Measurements from ENCODE around the gene ZFHX2.

ZFHX2 gene

GRCh38 chr14:23571701-23572523 lies 20.3 kb upstream of the ZFHX2 start:
- H3K4me3 ChIP-seq (ENCODE audit: low read length), result no peak overlapping the region
- H3K4me2 ChIP-seq (ENCODE audit: low read length), result no peak overlapping the region
- peaks cover 46% of the 10 kb centered on the region for H3K27me3 ChIP-seq (ENCODE audit: control insufficient read depth, insufficient read depth, low read length)
- H3K4me1 ChIP-seq (ENCODE audit: control insufficient read depth, insufficient read depth, low read length), result peaks cover 8% of the 10 kb centered on the region
- no peaks in the 10 kb centered on the region for H3K9me3 ChIP-seq (replicated peaks; ENCODE audit: low read length)
- no peak overlapping the region for H3K9ac ChIP-seq (ENCODE audit: low read depth, low read length)
- H3K36me3 ChIP-seq (ENCODE audit: insufficient read depth, low read length), result no peaks in the 10 kb centered on the region

- Histone ChIP-seq H3K9me3 (replicated peaks; ENCODE audit: low read length) (no peaks in the 10 kb centered on the region), H3K9ac (ENCODE audit: low read depth, low read length) (no peak overlapping the region), H3K4me1 (ENCODE audit: control insufficient read depth, insufficient read depth, low read length) (peaks cover 13% of the 10 kb centered on the region), H3K36me3 (ENCODE audit: insufficient read depth, low read length) (no peaks in the 10 kb centered on the region), H3K4me2 (ENCODE audit: low read length) (no peak overlapping the region), H3K27me3 (ENCODE audit: control insufficient read depth, insufficient read depth, low read length) (peaks cover 36% of the 10 kb centered on the region), H3K4me3 (ENCODE audit: low read length) (no peak overlapping the region)
These were observed 19.4 kb upstream of the ZFHX2 start for GRCh38 chr14:23570806-23571483.

- H3K9ac ChIP-seq (ENCODE audit: low read depth, low read length), result no peak overlapping the region
- no peak overlapping the region for H3K4me2 ChIP-seq (ENCODE audit: low read length)
- H3K4me1 ChIP-seq (ENCODE audit: control insufficient read depth, insufficient read depth, low read length), result peaks cover 13% of the 10 kb centered on the region
- peaks cover 23% of the 10 kb centered on the region for H3K27me3 ChIP-seq (ENCODE audit: control insufficient read depth, insufficient read depth, low read length)
- H3K4me3 ChIP-seq (ENCODE audit: low read length), result no peak overlapping the region
- H3K36me3 ChIP-seq (ENCODE audit: insufficient read depth, low read length), result no peaks in the 10 kb centered on the region
- H3K9me3 ChIP-seq (replicated peaks; ENCODE audit: low read length), result no peaks in the 10 kb centered on the region
These were observed 18.0 kb upstream of the ZFHX2 start for GRCh38 chr14:23569443-23570151.

GRCh38 chr14:23568600-23569331 lies 17.2 kb upstream of the ZFHX2 start:
- no peak overlapping the region for H3K9ac ChIP-seq (ENCODE audit: low read depth, low read length)
- no peak overlapping the region for H3K4me2 ChIP-seq (ENCODE audit: low read length)
- H3K36me3 ChIP-seq (ENCODE audit: insufficient read depth, low read length), result no peaks in the 10 kb centered on the region
- no peaks in the 10 kb centered on the region for H3K9me3 ChIP-seq (replicated peaks; ENCODE audit: low read length)
- peaks cover 20% of the 10 kb centered on the region for H3K27me3 ChIP-seq (ENCODE audit: control insufficient read depth, insufficient read depth, low read length)
- peaks cover 13% of the 10 kb centered on the region for H3K4me1 ChIP-seq (ENCODE audit: control insufficient read depth, insufficient read depth, low read length)
- no peak overlapping the region for H3K4me3 ChIP-seq (ENCODE audit: low read length)

- H3K36me3 ChIP-seq (ENCODE audit: insufficient read depth, low read length), result no peaks in the 10 kb centered on the region
- H3K4me2 ChIP-seq (ENCODE audit: low read length), result peak overlapping the region; percentile 96
- peak overlapping the region; percentile 76 for H3K4me3 ChIP-seq (ENCODE audit: low read length)
- H3K9me3 ChIP-seq (replicated peaks; ENCODE audit: low read length), result no peaks in the 10 kb centered on the region
- H3K9ac ChIP-seq (ENCODE audit: low read depth, low read length), result peak overlapping the region; percentile 78
- H3K27me3 ChIP-seq (ENCODE audit: control insufficient read depth, insufficient read depth, low read length), result peaks cover 14% of the 10 kb centered on the region
- peaks cover 13% of the 10 kb centered on the region for H3K4me1 ChIP-seq (ENCODE audit: control insufficient read depth, insufficient read depth, low read length)
These were observed 16.5 kb upstream of the ZFHX2 start for GRCh38 chr14:23568021-23568599.

- peak within 1 kb of the TSS; percentile 76 for H3K4me3 ChIP-seq (ENCODE audit: low read length)
- H3K9me3 ChIP-seq (replicated peaks; ENCODE audit: low read length), result no peaks in the 10 kb centered on the region
- peaks cover 7% of the 10 kb centered on the region for H3K27me3 ChIP-seq (ENCODE audit: control insufficient read depth, insufficient read depth, low read length)
- no peaks in the 10 kb centered on the region for H3K36me3 ChIP-seq (ENCODE audit: insufficient read depth, low read length)
- H3K4me1 ChIP-seq (ENCODE audit: control insufficient read depth, insufficient read depth, low read length), result peaks cover 13% of the 10 kb centered on the region
- peak within 1 kb of the TSS; percentile 96 for H3K4me2 ChIP-seq (ENCODE audit: low read length)
- H3K9ac ChIP-seq (ENCODE audit: low read depth, low read length), result peak within 1 kb of the TSS; percentile 78
These were observed 15.8 kb upstream of the ZFHX2 start, which contains the start of gene AP1G2 for GRCh38 chr14:23567186-23568020. TSS of gene AP1G2 (minus strand) at chr14:23567791. CDS start at chr14:23567314, 477 bp downstream.

- H3K4me1 ChIP-seq (ENCODE audit: control insufficient read depth, insufficient read depth, low read length), result peaks cover 13% of the 10 kb centered on the region
- peak overlapping the region; percentile 76 for H3K4me3 ChIP-seq (ENCODE audit: low read length)
- H3K4me2 ChIP-seq (ENCODE audit: low read length), result peak overlapping the region; percentile 96
- H3K9ac ChIP-seq (ENCODE audit: low read depth, low read length), result peak overlapping the region; percentile 78
- peaks cover 3% of the 10 kb centered on the region for H3K27me3 ChIP-seq (ENCODE audit: control insufficient read depth, insufficient read depth, low read length)
- H3K36me3 ChIP-seq (ENCODE audit: insufficient read depth, low read length), result no peaks in the 10 kb centered on the region
- H3K9me3 ChIP-seq (replicated peaks; ENCODE audit: low read length), result no peaks in the 10 kb centered on the region
These were observed 15.2 kb upstream of the ZFHX2 start for GRCh38 chr14:23566778-23567185.

GRCh38 chr14:23566112-23566777 lies 14.7 kb upstream of the ZFHX2 start:
- H3K4me2 ChIP-seq (ENCODE audit: low read length), result peak overlapping the region; percentile 96
- no peak overlapping the region for H3K9ac ChIP-seq (ENCODE audit: low read depth, low read length)
- no peaks in the 10 kb centered on the region for H3K9me3 ChIP-seq (replicated peaks; ENCODE audit: low read length)
- no peaks in the 10 kb centered on the region for H3K27me3 ChIP-seq (ENCODE audit: control insufficient read depth, insufficient read depth, low read length)
- H3K4me3 ChIP-seq (ENCODE audit: low read length), result peak overlapping the region; percentile 76
- H3K36me3 ChIP-seq (ENCODE audit: insufficient read depth, low read length), result no peaks in the 10 kb centered on the region
- peaks cover 13% of the 10 kb centered on the region for H3K4me1 ChIP-seq (ENCODE audit: control insufficient read depth, insufficient read depth, low read length)

GRCh38 chr14:23565626-23566025 lies 14.1 kb upstream of the ZFHX2 start:
- H3K4me1 ChIP-seq (ENCODE audit: control insufficient read depth, insufficient read depth, low read length), result peaks cover 13% of the 10 kb centered on the region
- no peaks in the 10 kb centered on the region for H3K27me3 ChIP-seq (ENCODE audit: control insufficient read depth, insufficient read depth, low read length)
- no peaks in the 10 kb centered on the region for H3K36me3 ChIP-seq (ENCODE audit: insufficient read depth, low read length)
- no peaks in the 10 kb centered on the region for H3K9me3 ChIP-seq (replicated peaks; ENCODE audit: low read length)
- H3K9ac ChIP-seq (ENCODE audit: low read depth, low read length), result no peak overlapping the region
- H3K4me3 ChIP-seq (ENCODE audit: low read length), result no peak overlapping the region
- H3K4me2 ChIP-seq (ENCODE audit: low read length), result no peak overlapping the region

GRCh38 chr14:23564876-23565275 lies 13.3 kb upstream of the ZFHX2 start:
- Histone ChIP-seq H3K9me3 (replicated peaks; ENCODE audit: low read length) (no peaks in the 10 kb centered on the region), H3K9ac (ENCODE audit: low read depth, low read length) (no peak overlapping the region), H3K4me3 (ENCODE audit: low read length) (no peak overlapping the region), H3K27me3 (ENCODE audit: control insufficient read depth, insufficient read depth, low read length) (no peaks in the 10 kb centered on the region), H3K4me2 (ENCODE audit: low read length) (no peak overlapping the region), H3K4me1 (ENCODE audit: control insufficient read depth, insufficient read depth, low read length) (peaks cover 16% of the 10 kb centered on the region), H3K36me3 (ENCODE audit: insufficient read depth, low read length) (peaks cover 6% of the 10 kb centered on the region)

Measured in skeletal muscle satellite cell (primary cell).